ENCODE data around the gene MED17.

The MED17 gene

GRCh38 chr11:93849751-93850593 lies 65.9 kb downstream of the MED17 start:
- DNase-seq (ENCODE audit: low read depth in 2 of 2) = no peak

- DNase-seq (ENCODE audit: low read depth in 2 of 2) = no peak
These were observed 66.5 kb downstream of the MED17 start, which contains the start of gene VSTM5 for GRCh38 chr11:93850594-93851018. Gene VSTM5 (minus strand): TSS chr11:93850618. CDS start chr11:93850502, 116 bp downstream.

- no peak for DNase-seq (ENCODE audit: low read depth in 2 of 2)
These were observed 68.2 kb downstream of the MED17 start for GRCh38 chr11:93852242-93852641.

- DNase-seq (ENCODE audit: low read depth in 2 of 2) = no peak
These were observed 73.5 kb downstream of the MED17 start for GRCh38 chr11:93857413-93858120.

- DNase-seq (ENCODE audit: low read depth in 2 of 2) = no peak
These were observed 74.2 kb downstream of the MED17 start for GRCh38 chr11:93858121-93858775.

GRCh38 chr11:93861808-93862207 lies 77.7 kb downstream of the MED17 start:
- no peak for DNase-seq (ENCODE audit: low read depth in 2 of 2)
